ENCODE measurements around the gene SLC12A3.

The SLC12A3 gene

DNA sequence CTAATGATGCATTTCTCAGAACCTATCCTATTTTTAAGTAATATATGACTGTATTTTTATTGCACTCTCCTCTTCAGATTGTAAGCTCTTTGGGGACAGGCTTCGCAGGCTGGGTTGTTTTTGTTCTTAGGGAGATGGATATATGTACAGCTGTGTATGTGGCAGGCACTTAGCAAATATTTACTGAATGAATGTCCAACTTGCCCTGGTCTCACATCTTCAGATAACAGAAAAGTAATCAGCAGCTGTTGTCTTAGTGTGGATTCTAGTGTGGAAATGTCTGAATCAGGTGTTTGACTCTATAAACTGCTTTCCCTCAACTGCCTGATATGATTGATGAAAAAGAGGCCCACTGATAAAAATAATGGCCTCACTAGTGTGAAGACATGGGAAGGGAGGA, 47.1 kb upstream of the SLC12A3 start:
- H3F3A ChIP-seq (ENCODE audit: low read depth), result no peaks in the 10 kb centered on the region
- H3K36me3 ChIP-seq (ENCODE audit: insufficient read depth, low read length), result peaks cover 47% of the 10 kb centered on the region; the same call in 1 of the 2 replicates
- no peaks in the 10 kb centered on the region for H3K79me2 ChIP-seq (ENCODE audit: insufficient read depth, low read length)
- no peaks in the 10 kb centered on the region for H3K27me3 ChIP-seq (ENCODE audit: insufficient read depth, low read length, poor library complexity, severe bottlenecking)
- no peaks in the 10 kb centered on the region for H3K9me3 ChIP-seq (ENCODE audit: insufficient read depth, low read depth, low read length)
- no peak for TF ChIP-seq EZH2phosphoT487 (IDR thresholded peaks at IDR 0.05; ENCODE audit: borderline replicate concordance)
- TF ChIP-seq, protein P1, sequence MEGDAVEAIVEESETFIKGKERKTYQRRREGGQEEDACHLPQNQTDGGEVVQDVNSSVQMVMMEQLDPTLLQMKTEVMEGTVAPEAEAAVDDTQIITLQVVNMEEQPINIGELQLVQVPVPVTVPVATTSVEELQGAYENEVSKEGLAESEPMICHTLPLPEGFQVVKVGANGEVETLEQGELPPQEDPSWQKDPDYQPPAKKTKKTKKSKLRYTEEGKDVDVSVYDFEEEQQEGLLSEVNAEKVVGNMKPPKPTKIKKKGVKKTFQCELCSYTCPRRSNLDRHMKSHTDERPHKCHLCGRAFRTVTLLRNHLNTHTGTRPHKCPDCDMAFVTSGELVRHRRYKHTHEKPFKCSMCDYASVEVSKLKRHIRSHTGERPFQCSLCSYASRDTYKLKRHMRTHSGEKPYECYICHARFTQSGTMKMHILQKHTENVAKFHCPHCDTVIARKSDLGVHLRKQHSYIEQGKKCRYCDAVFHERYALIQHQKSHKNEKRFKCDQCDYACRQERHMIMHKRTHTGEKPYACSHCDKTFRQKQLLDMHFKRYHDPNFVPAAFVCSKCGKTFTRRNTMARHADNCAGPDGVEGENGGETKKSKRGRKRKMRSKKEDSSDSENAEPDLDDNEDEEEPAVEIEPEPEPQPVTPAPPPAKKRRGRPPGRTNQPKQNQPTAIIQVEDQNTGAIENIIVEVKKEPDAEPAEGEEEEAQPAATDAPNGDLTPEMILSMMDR (conservative IDR thresholded peaks at IDR 0.05; ENCODE audit: low read length), result no peak
- no peaks in the 10 kb centered on the region for H3K9me2 ChIP-seq (replicated peaks; ENCODE audit: low read depth, low read length)
- no peak overlapping the region for H3K4me2 ChIP-seq (ENCODE audit: low read depth, low read length, poor library complexity, severe bottlenecking)
- no peak overlapping the region for H3K9ac ChIP-seq (ENCODE audit: low read depth, low read length, poor library complexity, severe bottlenecking)
- no peak overlapping the region for H3K4me3 ChIP-seq (ENCODE audit: low read length, poor library complexity, severe bottlenecking)
- no peaks in the 10 kb centered on the region for H3K4me1 ChIP-seq (ENCODE audit: insufficient read depth, low read length, poor library complexity, severe bottlenecking)
- no peak overlapping the region for H2AFZ ChIP-seq (ENCODE audit: low read length)
- no peaks in the 10 kb centered on the region for H4K20me1 ChIP-seq (ENCODE audit: insufficient read depth, low read length, poor library complexity, severe bottlenecking)

DNA sequence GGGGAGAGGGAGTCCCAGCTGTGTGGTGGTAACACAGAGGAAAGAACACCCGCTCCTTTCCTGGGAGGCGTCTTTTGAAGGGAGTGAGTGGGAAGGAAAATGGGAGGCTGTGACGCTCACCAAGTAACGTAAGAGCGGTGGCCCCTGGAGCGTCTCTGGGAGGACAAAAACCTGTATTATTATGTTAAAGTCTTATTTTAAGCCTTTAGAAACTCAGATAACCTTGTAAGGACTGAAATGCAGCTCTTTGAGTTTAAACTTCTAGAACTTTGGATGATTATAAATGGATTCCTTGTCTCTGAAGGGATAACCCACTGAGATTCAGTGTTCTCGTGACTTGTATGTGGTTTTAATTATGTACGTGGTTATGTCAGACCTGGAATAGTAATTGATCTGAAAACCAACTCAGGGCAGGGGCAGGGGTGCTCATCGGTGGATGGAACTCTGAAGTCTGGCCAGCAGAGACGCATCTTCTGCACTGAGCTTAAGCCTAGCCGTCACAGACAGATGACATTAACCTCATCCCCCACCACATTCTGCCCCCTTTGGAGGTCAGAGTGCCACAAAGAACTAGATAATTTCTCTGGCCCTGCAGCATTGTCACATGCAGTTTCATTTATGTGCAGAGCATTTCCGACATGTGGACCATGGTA, 41.8 kb upstream of the SLC12A3 start:
- no peaks in the 10 kb centered on the region for H3K27me3 ChIP-seq (ENCODE audit: insufficient read depth, low read length, poor library complexity, severe bottlenecking)
- no peak overlapping the region for H3K4me3 ChIP-seq (ENCODE audit: low read length, poor library complexity, severe bottlenecking)
- H3K36me3 ChIP-seq (ENCODE audit: insufficient read depth, low read length), result peaks cover 84% of the 10 kb centered on the region; the same call in 1 of the 2 replicates

DNA sequence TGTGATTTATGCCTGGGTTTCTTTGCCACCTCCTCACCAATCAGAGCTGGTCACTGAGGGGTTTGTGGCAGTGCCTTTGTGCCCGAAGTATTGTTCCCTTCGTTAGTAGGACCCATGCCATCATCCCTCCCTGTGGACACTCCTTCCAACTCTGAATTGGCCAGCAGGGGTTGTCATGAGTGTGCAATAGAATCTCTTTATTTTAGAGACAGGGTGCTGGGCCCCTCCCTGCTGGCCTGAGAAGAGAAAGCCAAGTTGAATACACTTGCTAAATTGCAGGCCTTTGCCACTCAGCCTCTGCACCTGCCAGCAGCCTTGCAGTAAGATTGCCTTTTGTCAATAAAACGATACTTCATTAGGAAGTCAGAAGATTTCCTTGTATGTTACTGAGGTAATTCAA, 40.7 kb upstream of the SLC12A3 start:
- H4K20me1 ChIP-seq (ENCODE audit: insufficient read depth, low read length, poor library complexity, severe bottlenecking), result no peaks in the 10 kb centered on the region
- no peaks in the 10 kb centered on the region for H3F3A ChIP-seq (ENCODE audit: low read depth)
- H3K27me3 ChIP-seq (ENCODE audit: insufficient read depth, low read length, poor library complexity, severe bottlenecking), result no peaks in the 10 kb centered on the region
- TF ChIP-seq, protein P1 (conservative IDR thresholded peaks at IDR 0.05; ENCODE audit: low read length), result peak; percentile 32
- no peak for TF ChIP-seq EZH2phosphoT487 (IDR thresholded peaks at IDR 0.05; ENCODE audit: borderline replicate concordance)
- no peak overlapping the region for H2AFZ ChIP-seq (ENCODE audit: low read length)
- H3K79me2 ChIP-seq (ENCODE audit: insufficient read depth, low read length), result no peaks in the 10 kb centered on the region
- no peaks in the 10 kb centered on the region for H3K9me2 ChIP-seq (replicated peaks; ENCODE audit: low read depth, low read length)
- no peaks in the 10 kb centered on the region for H3K9me3 ChIP-seq (ENCODE audit: insufficient read depth, low read depth, low read length)
- H3K4me2 ChIP-seq (ENCODE audit: low read depth, low read length, poor library complexity, severe bottlenecking), result no peak overlapping the region
- no peaks in the 10 kb centered on the region for H3K4me1 ChIP-seq (ENCODE audit: insufficient read depth, low read length, poor library complexity, severe bottlenecking)
- H3K9ac ChIP-seq (ENCODE audit: low read depth, low read length, poor library complexity, severe bottlenecking), result no peak overlapping the region
- no peak overlapping the region for H3K4me3 ChIP-seq (ENCODE audit: low read length, poor library complexity, severe bottlenecking)
- H3K36me3 ChIP-seq (ENCODE audit: insufficient read depth, low read length), result peaks cover 84% of the 10 kb centered on the region; the same call in 1 of the 2 replicates

More for the DNA sequence above, 41.8 kb upstream of the SLC12A3 start:
- Histone ChIP-seq H2AFZ (ENCODE audit: low read length) (no peak overlapping the region), H3F3A (ENCODE audit: low read depth) (no peaks in the 10 kb centered on the region), H3K9me2 (replicated peaks; ENCODE audit: low read depth, low read length) (no peaks in the 10 kb centered on the region), H3K9me3 (ENCODE audit: insufficient read depth, low read depth, low read length) (no peaks in the 10 kb centered on the region), H4K20me1 (ENCODE audit: insufficient read depth, low read length, poor library complexity, severe bottlenecking) (no peaks in the 10 kb centered on the region), H3K9ac (ENCODE audit: low read depth, low read length, poor library complexity, severe bottlenecking) (no peak overlapping the region), H3K4me2 (ENCODE audit: low read depth, low read length, poor library complexity, severe bottlenecking) (no peak overlapping the region), H3K4me1 (ENCODE audit: insufficient read depth, low read length, poor library complexity, severe bottlenecking) (no peaks in the 10 kb centered on the region), H3K79me2 (ENCODE audit: insufficient read depth, low read length) (no peaks in the 10 kb centered on the region)
- TF ChIP-seq EZH2phosphoT487 (IDR thresholded peaks at IDR 0.05; ENCODE audit: borderline replicate concordance), result no peak
- TF ChIP-seq, protein P1 (conservative IDR thresholded peaks at IDR 0.05; ENCODE audit: low read length), result no peak
